Measurements from ENCODE around the gene GRM6.

The GRM6 gene

GRCh38 chr5:178994580-178995340 lies at the start of gene GRM6:
Gene GRM6 (minus strand): TSS chr5:178995320. CDS start chr5:178994944, 376 bp downstream.
- DNase-seq (ENCODE audit: low read depth): no peak

GRCh38 chr5:179044765-179045164 lies 49.6 kb upstream of the GRM6 start:
- no peak for DNase-seq (ENCODE audit: low read depth)

- DNase-seq (ENCODE audit: low read depth): no peak
These were observed 38.0 kb upstream of the GRM6 start for GRCh38 chr5:179033004-179033580.

- peak; percentile 39 for DNase-seq (ENCODE audit: low read depth)
These were observed 28.5 kb upstream of the GRM6 start, which contains the start of gene ZNF879 for GRCh38 chr5:179023528-179024189. Gene ZNF879 (plus strand): TSS chr5:179023804. CDS start chr5:179025005, 1,201 bp downstream.

- no peak for DNase-seq (ENCODE audit: low read depth)
These were observed 13.5 kb upstream of the GRM6 start for GRCh38 chr5:179008667-179009066.

GRCh38 chr5:179006564-179006963 lies 11.4 kb upstream of the GRM6 start:
- no peak for DNase-seq (ENCODE audit: low read depth)

- DNase-seq (ENCODE audit: low read depth): no peak
These were observed 3.3 kb upstream of the GRM6 start for GRCh38 chr5:178998441-178998840.

GRCh38 chr5:178997191-178997590 lies 2.1 kb upstream of the GRM6 start:
- DNase-seq (ENCODE audit: low read depth): no peak

GRCh38 chr5:178996156-178996555 lies 1.0 kb upstream of the GRM6 start:
- DNase-seq (ENCODE audit: low read depth): no peak

- DNase-seq (ENCODE audit: low read depth): no peak
These were observed 196 bp upstream of the GRM6 start for GRCh38 chr5:178995341-178995690.

- DNase-seq (ENCODE audit: low read depth): no peak
These were observed 1.1 kb downstream of the GRM6 start for GRCh38 chr5:178993955-178994579.

- DNase-seq (ENCODE audit: low read depth): no peak
These were observed 1.8 kb downstream of the GRM6 start for GRCh38 chr5:178993236-178993765.

GRCh38 chr5:178992291-178992895 lies 2.7 kb downstream of the GRM6 start:
- no peak for DNase-seq (ENCODE audit: low read depth)

GRCh38 chr5:178991190-178992145 lies 3.7 kb downstream of the GRM6 start:
- DNase-seq (ENCODE audit: low read depth): no peak

- DNase-seq (ENCODE audit: low read depth): no peak
These were observed 4.6 kb downstream of the GRM6 start for GRCh38 chr5:178990491-178990890.

- DNase-seq (ENCODE audit: low read depth): no peak
These were observed 5.8 kb downstream of the GRM6 start for GRCh38 chr5:178989311-178989710.

GRCh38 chr5:178988436-178989220 lies 6.5 kb downstream of the GRM6 start:
- DNase-seq (ENCODE audit: low read depth): no peak

- DNase-seq (ENCODE audit: low read depth): no peak
These were observed 8.7 kb downstream of the GRM6 start for GRCh38 chr5:178986326-178986960.
